ENCODE measurements around the gene TRAF2. TPM values are rescaled to one million over a fixed set of nuclear protein-coding genes. Genes with fewer than 3 reads are reported as not detected.

The TRAF2 gene
- total RNA-seq, 2 donors from 2014 or later, result 45.9 to 55.1 TPM

DNA sequence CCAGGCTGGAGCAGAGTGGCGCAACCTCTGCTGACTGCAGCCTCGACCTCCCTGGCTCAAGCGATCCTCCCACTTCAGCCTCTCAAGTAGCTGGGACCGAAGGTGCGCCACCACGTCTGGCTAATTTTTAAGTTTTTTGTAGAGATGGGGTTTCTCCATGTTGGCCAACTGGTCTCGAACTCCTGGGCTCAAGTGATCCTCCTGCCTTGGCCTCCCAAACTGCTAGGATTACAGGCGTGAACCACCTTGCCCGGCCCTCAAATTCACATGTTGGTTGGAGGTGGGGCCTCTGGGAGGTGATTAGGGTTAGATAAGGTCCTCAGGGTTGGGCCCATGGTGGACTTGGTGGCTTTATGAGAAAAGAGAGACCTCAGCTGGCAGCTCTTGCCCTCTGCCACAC, 75.8 kb downstream of the TRAF2 start:
- H3K36me3 ChIP-seq (ENCODE audit: control insufficient read depth, insufficient read depth, low read length), result no peaks in the 10 kb centered on the region
- no peaks in the 10 kb centered on the region for H3K9me3 ChIP-seq (ENCODE audit: control insufficient read depth, low read length)
- H3K27ac ChIP-seq (ENCODE audit: low read depth, low read length), result no peak overlapping the region
- no peaks in the 10 kb centered on the region for H3K4me1 ChIP-seq (ENCODE audit: control insufficient read depth, insufficient read depth, low read length)
- Mint-ChIP-seq H3K27ac (no peak overlapping the region), H3K27me3 (ENCODE audit: insufficient read depth) (peaks cover 1% of the 10 kb centered on the region), H3K9me3 (no peaks in the 10 kb centered on the region), H3K4me1 (peaks cover 8% of the 10 kb centered on the region), H3K36me3 (ENCODE audit: low read depth) (no peaks in the 10 kb centered on the region), H3K4me3 (no peak overlapping the region)
- DNase-seq, result no peak
- no peak overlapping the region for H3K4me3 ChIP-seq (ENCODE audit: low read length)
- no peak for TF ChIP-seq CTCF (conservative IDR thresholded peaks at IDR 0.05)
- 83 to 95% methylated on average over 6 to 9 of the region's 9 CpGs for WGBS, 2 experiments (ENCODE audit: insufficient coverage in 1 of 2, insufficient read length in 1 of 2)
- H3K27me3 ChIP-seq (ENCODE audit: control insufficient read depth, insufficient read depth, low read length, poor library complexity, severe bottlenecking), result no peaks in the 10 kb centered on the region
- H3K9ac ChIP-seq (ENCODE audit: extremely low read depth, low read length, poor library complexity, severe bottlenecking), result no peak overlapping the region

- peaks cover 8% of the 10 kb centered on the region for H3K4me1 Mint-ChIP-seq
- H3K9me3 ChIP-seq (ENCODE audit: control insufficient read depth, low read length), result no peaks in the 10 kb centered on the region
- DNase-seq, result no peak
- no peak overlapping the region for H3K4me3 Mint-ChIP-seq
- H3K36me3 ChIP-seq (ENCODE audit: control insufficient read depth, insufficient read depth, low read length), result no peaks in the 10 kb centered on the region
- WGBS, 2 experiments (ENCODE audit: insufficient coverage in 1 of 2, insufficient read length in 1 of 2), result 91 to 100% methylated on average over 6 to 11 of the region's 11 CpGs
- H3K27ac Mint-ChIP-seq, result no peak overlapping the region
- H3K36me3 Mint-ChIP-seq (ENCODE audit: low read depth), result no peaks in the 10 kb centered on the region
- TF ChIP-seq CTCF (conservative IDR thresholded peaks at IDR 0.05), result no peak
- H3K27me3 ChIP-seq (ENCODE audit: control insufficient read depth, insufficient read depth, low read length, poor library complexity, severe bottlenecking), result no peaks in the 10 kb centered on the region
- no peak overlapping the region for H3K9ac ChIP-seq (ENCODE audit: extremely low read depth, low read length, poor library complexity, severe bottlenecking)
- peaks cover 1% of the 10 kb centered on the region for H3K27me3 Mint-ChIP-seq (ENCODE audit: insufficient read depth)
- no peaks in the 10 kb centered on the region for H3K9me3 Mint-ChIP-seq
- no peak overlapping the region for H3K27ac ChIP-seq (ENCODE audit: low read depth, low read length)
- no peaks in the 10 kb centered on the region for H3K4me1 ChIP-seq (ENCODE audit: control insufficient read depth, insufficient read depth, low read length)
- H3K4me3 ChIP-seq (ENCODE audit: low read length), result no peak overlapping the region
These were observed 76.5 kb downstream of the TRAF2 start for GRCh38 chr9:136962701-136963248.

- WGBS, 2 experiments (ENCODE audit: insufficient coverage in 1 of 2, insufficient read length in 1 of 2), result 92 to 93% methylated on average over 11 to 15 of the region's 15 CpGs
- H3K36me3 ChIP-seq (ENCODE audit: control insufficient read depth, insufficient read depth, low read length), result no peaks in the 10 kb centered on the region
- H3K27me3 ChIP-seq (ENCODE audit: control insufficient read depth, insufficient read depth, low read length, poor library complexity, severe bottlenecking), result no peaks in the 10 kb centered on the region
- H3K27me3 Mint-ChIP-seq (ENCODE audit: insufficient read depth), result peaks cover 1% of the 10 kb centered on the region
- no peak overlapping the region for H3K9ac ChIP-seq (ENCODE audit: extremely low read depth, low read length, poor library complexity, severe bottlenecking)
- H3K4me3 Mint-ChIP-seq, result no peak overlapping the region
- no peaks in the 10 kb centered on the region for H3K4me1 ChIP-seq (ENCODE audit: control insufficient read depth, insufficient read depth, low read length)
- no peak overlapping the region for H3K27ac Mint-ChIP-seq
- H3K4me3 ChIP-seq (ENCODE audit: low read length), result no peak overlapping the region
- H3K27ac ChIP-seq (ENCODE audit: low read depth, low read length), result no peak overlapping the region
- no peaks in the 10 kb centered on the region for H3K36me3 Mint-ChIP-seq (ENCODE audit: low read depth)
- TF ChIP-seq CTCF (conservative IDR thresholded peaks at IDR 0.05), result no peak
- DNase-seq, result no peak
- no peaks in the 10 kb centered on the region for H3K9me3 ChIP-seq (ENCODE audit: control insufficient read depth, low read length)
- peaks cover 8% of the 10 kb centered on the region for H3K4me1 Mint-ChIP-seq
- H3K9me3 Mint-ChIP-seq, result no peaks in the 10 kb centered on the region
These were observed 77.0 kb downstream of the TRAF2 start for GRCh38 chr9:136963341-136963740.

All from endodermal cell (in vitro differentiated cells).